Naive thymus-derived CD8-positive, alpha-beta T cell (primary cell): ENCODE results near the gene SMG7. TPM values are rescaled to one million over a fixed set of nuclear protein-coding genes. Genes with fewer than 3 reads are reported as not detected.

Source experiments
- ATAC-seq, 2 donors: fragments of 150-1000 bp; cut with Tn5 transposase in 1 of 2; sonication (Bioruptor Pico), chemical (Tn5 transposase) in 1 of 2; 1 replicate in 1 of 2; 2 replicates in 1 of 2; pipeline ENCODE4 v1.10.0; 2021; ENCODE audit warnings: mild to moderate bottlenecking in 2 of 2, moderate library complexity in 2 of 2
- POLR2A ChIA-PET: fragments of 350-600 bp; sonication (Branson Sonifier 250); formaldehyde crosslinking; loops from one replicate; lab custom pipeline; 2021; ENCODE audit warnings: antibody characterized with exemption; lab: Charles Lee
- DNase-seq, 10 donors: peaks; one replicate each; pipeline versions ENCODE4 v3.0.0 to v3.0.0-alpha.2; 2020 to 2022
- H3K27ac Mint-ChIP-seq, 10 donors: one replicate each; pipeline ENCODE4 v1.8.0; 2020 to 2022; ENCODE audit warnings: mild to moderate bottlenecking in 10 of 10, mixed read lengths in 10 of 10, moderate library complexity in 4 of 10, inconsistent platforms in 1 of 10
- H3K27me3 Mint-ChIP-seq, 5 donors: one replicate each; pipeline ENCODE4 v1.8.0; 2021 to 2022; ENCODE audit warnings: mixed read lengths in 5 of 5
- H3K36me3 Mint-ChIP-seq, 3 donors: one replicate each; pipeline ENCODE4 v1.8.0; 2020 to 2022; ENCODE audit warnings: mixed read lengths in 3 of 3, mild to moderate bottlenecking in 2 of 3, inconsistent platforms in 1 of 3
- H3K4me1 Mint-ChIP-seq, 4 donors: one replicate each; pipeline ENCODE4 v1.8.0; 2021 to 2022; ENCODE audit warnings: mixed read lengths in 4 of 4
- H3K4me3 Mint-ChIP-seq, 10 donors: one replicate each; pipeline ENCODE4 v1.8.0; 2020 to 2022; ENCODE audit warnings: mild to moderate bottlenecking in 10 of 10, mixed read lengths in 10 of 10, moderate library complexity in 6 of 10, inconsistent platforms in 1 of 10
- H3K9me3 Mint-ChIP-seq, 9 donors: one replicate each; pipeline ENCODE4 v1.8.0; 2020 to 2022; ENCODE audit warnings: mixed read lengths in 9 of 9, mild to moderate bottlenecking in 3 of 9, inconsistent platforms in 1 of 9, moderate library complexity in 1 of 9
- polyA plus RNA-seq, 3 donors: library from polyadenylated mRNA; unstranded; fragments of 300-500 nt; fragmentation: Illumina TruSeq; gene quantifications; one replicate each; pipeline ENCODE4 v1.2.3, GENCODE V29; 2021
- total RNA-seq, 8 experiments: library from RNA in 2 of 8; stranded (reverse) in 2 of 8; gene quantifications; one replicate each; pipeline ENCODE4 v1.2.3 and lab custom pipeline; 2021 to 2026

Gene SMG7
- total and polyA plus RNA-seq, 5 experiments from 2014 or later = 14.8 to 60.0 (median 29.2) TPM

DNA sequence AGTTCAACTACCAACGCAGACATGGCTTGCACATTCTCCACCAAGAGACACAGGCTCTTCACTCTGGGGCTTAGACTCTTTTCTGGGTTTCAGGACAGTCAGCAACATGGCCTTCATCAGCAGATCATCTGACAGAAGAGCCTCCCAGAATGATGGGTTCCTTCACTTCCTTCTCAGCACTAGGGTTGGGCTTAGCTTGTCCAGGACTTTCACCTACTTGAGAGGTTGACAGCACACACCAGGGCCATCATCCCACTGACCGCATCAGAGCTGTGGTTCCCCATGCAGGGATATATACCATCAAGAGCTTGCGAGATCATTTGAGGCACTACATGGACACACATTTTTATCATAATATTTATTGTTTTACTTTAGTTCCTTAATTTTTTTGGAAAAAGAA, 128.3 kb downstream of the SMG7 start:
- Mint-ChIP-seq H3K4me1 (peaks cover 0 to 18% (median 3%) of the 10 kb centered on the region in 4 donors), H3K27ac (no peak overlapping the region), H3K4me3 (no peak overlapping the region), H3K36me3 (peaks cover 0 to 5% (median 0%) of the 10 kb centered on the region in 3 donors), H3K9me3 (peaks cover 0 to 2% (median 0%) of the 10 kb centered on the region in 9 donors), H3K27me3 (peaks cover 0 to 18% (median 7%) of the 10 kb centered on the region in 5 donors)
- no peak for ATAC-seq
- DNase-seq = no peak
- POLR2A ChIA-PET = no interaction called here

DNA sequence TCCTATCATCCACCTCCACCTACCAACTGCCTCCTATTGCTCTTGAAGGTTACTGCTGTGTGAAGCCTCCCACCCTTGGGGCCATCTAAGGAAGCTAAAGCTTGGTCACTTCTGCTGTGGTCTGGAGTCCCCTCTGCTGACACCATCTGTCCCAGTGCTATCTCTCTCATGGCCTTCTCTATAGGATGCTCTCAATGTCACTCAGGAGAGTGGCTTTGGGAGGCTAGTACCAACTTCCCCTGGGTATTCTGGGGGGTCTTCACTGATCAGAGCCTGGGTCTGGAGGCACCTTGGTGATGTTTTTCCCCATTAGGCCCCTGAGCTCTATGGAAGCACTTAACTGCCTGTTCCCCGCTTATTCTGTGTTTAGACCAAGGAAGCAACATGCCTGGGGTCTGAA, 130.2 kb downstream of the SMG7 start:
- Mint-ChIP-seq H3K27ac (no peak overlapping the region), H3K9me3 (peaks cover 0 to 2% (median 0%) of the 10 kb centered on the region in 9 donors), H3K27me3 (peaks cover 0 to 18% (median 7%) of the 10 kb centered on the region in 5 donors), H3K36me3 (peaks cover 0 to 7% (median 0%) of the 10 kb centered on the region in 3 donors), H3K4me3 (no peak overlapping the region), H3K4me1 (peaks cover 0 to 21% (median 4%) of the 10 kb centered on the region in 4 donors)
- ATAC-seq (no peak), DNase-seq (no peak)
- POLR2A ChIA-PET = no interaction called here

Other genes starting within 250 kb of the SMG7 start
- gene NMNAT2, start 54.1 kb upstream of the SMG7 start, total RNA-seq = not detected
- gene NMNAT2, start 54.1 kb upstream of the SMG7 start, polyA plus RNA-seq = not detected
- gene NCF2, start 118.0 kb downstream of the SMG7 start, total RNA-seq = under 1 TPM; 0.91 to 0.99 TPM
- 1 to 10 TPM in 2 of 3 donors, not detected in 1; 1.2 to 3.4 TPM for gene NCF2, start 118.0 kb downstream of the SMG7 start, polyA plus RNA-seq
- gene ARPC5, start 163.3 kb downstream of the SMG7 start, total RNA-seq = 100 to 1,000 TPM in 1 of 2 experiments, 10 to 100 TPM in 1; 99.6 to 102 TPM
- gene ARPC5, start 163.3 kb downstream of the SMG7 start, polyA plus RNA-seq = 100 to 1,000 TPM; 400 to 556 (median 509) TPM
- gene APOBEC4, start 180.8 kb downstream of the SMG7 start, total RNA-seq = not detected
- gene APOBEC4, start 180.8 kb downstream of the SMG7 start, polyA plus RNA-seq = not detected